SHP77 treated with DMSO at 0.1 percent for 48 hours (cell line): Measurements from ENCODE around the gene TANGO6.

ENCODE experiments used
- DNase-seq: peaks from one replicate; lab custom pipeline; 2025; lab: John Stamatoyannopoulos, UW

TANGO6 gene

GRCh38 chr16:68866933-68867332 lies 23.6 kb downstream of the TANGO6 start:
- peak; percentile 53 for DNase-seq

DNA sequence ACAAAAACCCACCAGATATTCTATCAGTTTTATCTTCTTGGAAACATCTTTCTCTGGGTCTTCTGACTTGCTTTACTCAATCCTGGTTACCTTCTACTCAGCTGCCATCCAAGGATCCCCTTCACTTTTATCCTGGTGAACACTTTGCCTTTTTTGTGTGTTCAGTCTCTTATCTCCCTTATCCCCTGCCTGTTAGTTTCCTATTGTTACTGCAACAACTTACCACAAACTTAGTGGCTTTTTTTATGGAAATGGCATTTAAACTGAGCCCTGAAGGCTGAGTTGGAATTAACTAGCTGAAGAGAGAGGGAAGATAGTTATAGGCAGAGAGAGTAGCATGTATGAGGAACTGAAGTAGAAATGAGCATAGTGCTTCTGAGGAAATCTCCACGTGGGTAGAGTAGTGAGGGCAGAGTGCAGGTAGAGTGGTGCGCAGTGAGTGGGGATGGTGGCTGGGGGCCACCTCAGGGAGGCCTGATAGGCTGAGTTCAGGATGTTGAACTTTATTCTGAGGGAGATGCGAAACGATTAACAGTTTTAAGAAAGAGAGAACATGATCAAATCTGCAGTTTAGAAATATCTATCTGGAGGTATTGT lies 26.3 kb downstream of the TANGO6 start:
- DNase-seq = no peak

GRCh38 chr16:68873635-68874471 lies 30.5 kb downstream of the TANGO6 start:
- DNase-seq = no peak

- no peak for DNase-seq
Measured at GRCh38 chr16:68875871-68876270, 32.5 kb downstream of the TANGO6 start.

GRCh38 chr16:68883685-68884084 lies 40.4 kb downstream of the TANGO6 start:
- no peak for DNase-seq

DNA sequence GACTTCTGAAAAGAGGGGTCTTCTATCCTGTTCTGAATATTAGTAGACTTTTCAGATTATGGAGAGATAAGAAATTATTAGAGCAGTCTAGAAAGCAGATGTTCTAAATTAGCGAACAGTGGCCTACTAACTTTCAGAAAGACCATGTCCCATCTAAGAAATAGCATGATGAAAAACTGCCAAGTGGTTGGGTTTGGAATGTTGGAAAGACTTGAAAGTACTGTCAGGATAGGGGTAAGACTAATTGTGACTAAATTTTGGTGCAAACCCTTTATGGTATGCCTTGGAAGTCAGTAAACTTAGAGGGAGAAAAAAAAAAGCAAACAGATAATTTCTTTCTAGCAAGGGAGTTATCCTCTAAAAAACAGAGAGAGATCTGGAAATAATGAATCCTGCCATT lies 41.1 kb downstream of the TANGO6 start:
- DNase-seq = no peak

GRCh38 chr16:68884861-68885720 lies 41.8 kb downstream of the TANGO6 start:
- DNase-seq = no peak

GRCh38 chr16:68887107-68887506 lies 43.8 kb downstream of the TANGO6 start:
- no peak for DNase-seq

DNA sequence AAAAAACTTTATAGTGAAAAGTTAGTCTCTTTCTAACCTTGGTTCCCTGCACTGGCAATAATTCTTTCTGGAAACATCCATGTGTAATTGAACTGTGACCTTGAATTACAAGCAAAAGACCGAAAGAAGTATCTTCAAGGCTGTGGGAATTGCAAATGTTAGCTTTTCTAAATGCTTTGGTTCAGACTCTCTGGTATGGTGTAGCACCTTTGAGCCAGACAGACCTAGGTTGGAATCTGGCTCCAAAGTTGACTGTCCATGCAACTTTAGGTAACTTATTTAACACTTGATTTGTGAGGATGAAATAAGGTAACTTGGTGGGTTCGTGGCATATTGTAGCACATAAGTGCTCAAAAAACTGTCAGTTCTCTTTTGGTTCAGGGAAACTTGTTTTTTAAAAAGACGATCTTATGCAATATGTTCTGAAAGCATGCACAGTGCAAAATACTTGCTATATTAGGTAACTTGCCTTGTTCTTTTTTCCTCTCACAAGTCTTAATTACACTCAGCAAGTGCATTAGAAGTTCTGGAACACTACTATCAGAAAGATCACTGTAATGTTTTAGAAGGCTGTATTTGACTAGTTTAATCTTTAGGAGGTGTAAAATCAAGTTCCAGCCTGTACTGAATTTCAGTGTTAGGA lies 46.3 kb downstream of the TANGO6 start:
- DNase-seq = no peak

GRCh38 chr16:68892214-68892613 lies 48.9 kb downstream of the TANGO6 start:
- no peak for DNase-seq

GRCh38 chr16:68892898-68893297 lies 49.6 kb downstream of the TANGO6 start:
- no peak for DNase-seq

- DNase-seq = no peak
Measured at GRCh38 chr16:68893710-68894705, 50.7 kb downstream of the TANGO6 start.

DNA sequence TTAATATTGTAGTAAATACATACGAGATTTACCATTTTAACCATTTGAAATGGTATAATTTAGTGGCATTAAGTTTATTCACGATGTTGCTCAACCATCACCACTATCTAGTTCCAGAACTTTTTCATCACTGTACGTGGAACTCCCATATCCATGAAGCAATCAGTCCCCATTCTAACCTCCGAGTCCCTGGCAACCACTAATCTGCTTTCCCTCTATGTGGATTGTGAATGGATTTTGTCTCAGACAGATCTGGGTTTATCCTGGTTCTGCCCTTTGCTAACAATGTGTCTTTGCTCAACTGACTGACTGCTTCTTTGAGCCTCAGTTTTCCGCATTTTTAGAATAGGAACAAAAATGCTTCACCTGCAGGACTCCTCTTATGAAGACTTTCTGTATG lies 51.4 kb downstream of the TANGO6 start:
- no peak for DNase-seq

- DNase-seq = no peak
Measured at GRCh38 chr16:68898026-68898425, 54.7 kb downstream of the TANGO6 start.

DNA sequence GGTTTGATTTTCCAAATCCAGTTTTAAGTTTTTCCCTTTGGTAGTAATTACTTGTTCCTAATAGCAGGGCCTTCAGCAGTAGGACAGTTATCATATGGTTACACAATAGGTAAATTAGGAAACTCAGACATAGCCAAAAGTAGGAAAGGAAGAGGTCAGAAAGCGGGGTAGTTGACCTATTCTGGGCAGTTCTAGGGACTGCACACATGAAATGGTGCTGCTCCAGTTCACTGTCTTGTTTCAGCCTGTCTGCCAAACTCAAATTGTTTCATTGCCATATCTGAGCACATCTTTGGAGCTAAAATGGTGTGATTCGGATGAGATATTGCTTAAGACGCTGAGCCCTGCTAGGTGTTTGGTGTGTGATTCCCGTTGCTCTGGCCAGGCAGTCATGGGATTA lies 56.7 kb downstream of the TANGO6 start:
- DNase-seq = no peak

GRCh38 chr16:68902003-68902968 lies 59.0 kb downstream of the TANGO6 start:
- peak; percentile 34 for DNase-seq

DNA sequence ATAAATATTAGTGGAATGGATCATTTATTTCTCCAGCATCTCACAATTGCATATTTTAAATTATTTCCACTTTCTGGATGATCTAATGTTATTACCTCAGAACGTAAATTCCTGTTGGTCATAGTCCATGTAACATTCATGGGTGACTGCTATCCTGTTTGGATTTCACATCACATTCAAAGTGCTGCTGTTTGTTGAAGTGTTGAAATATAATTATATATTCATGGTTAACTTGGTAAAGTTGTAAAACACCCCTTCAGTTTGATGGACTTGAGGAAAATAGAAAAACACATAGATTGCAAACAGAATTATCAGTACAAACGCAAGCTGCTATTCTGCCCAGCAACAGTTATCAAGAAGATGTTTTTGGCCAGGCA lies 59.6 kb downstream of the TANGO6 start:
- no peak for DNase-seq

DNA sequence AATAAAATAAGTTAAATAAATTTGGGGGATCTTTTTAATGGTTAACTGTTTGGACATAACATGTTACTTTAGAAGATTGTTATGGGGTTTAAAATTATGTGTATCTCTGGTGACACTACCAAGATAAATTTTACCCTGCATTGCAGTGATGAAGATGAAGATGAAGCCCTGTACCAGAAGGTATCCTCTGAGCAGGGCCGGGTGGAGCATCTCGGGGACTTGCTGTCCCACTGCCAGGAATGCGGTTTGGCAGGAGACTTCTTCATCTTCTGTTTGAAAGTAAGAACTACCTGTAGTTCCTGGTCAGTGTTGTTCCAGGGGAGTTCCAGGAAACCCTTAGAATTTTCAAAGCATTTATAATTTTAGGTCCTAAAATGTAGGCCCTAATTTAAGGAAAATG lies 64.0 kb downstream of the TANGO6 start:
- no peak for DNase-seq

DNA sequence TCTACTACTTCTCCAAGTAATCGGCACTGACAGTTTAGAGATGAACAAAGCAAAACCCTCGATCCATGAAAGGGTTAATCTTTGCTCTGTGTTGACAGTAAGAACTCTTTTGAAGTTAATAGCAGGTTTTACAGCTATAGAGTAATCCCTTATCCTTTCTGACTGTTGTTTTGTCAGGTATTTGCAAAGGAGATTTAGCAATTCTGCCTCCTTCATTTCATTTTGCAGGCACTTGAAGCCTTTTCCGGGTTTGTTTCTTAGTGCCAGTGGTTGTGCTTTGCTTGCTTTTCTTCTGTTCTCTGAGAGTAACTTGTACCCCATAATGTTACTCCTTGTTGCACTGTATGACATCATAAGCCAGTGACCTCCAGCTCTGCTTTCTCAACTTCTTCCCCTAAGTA lies 64.5 kb downstream of the TANGO6 start:
- DNase-seq = no peak
